A549 (cell line): ENCODE results near the gene ATAD3A.

ENCODE experiments used
- BHLHE40 ChIP-seq: IDR thresholded peaks from 2 replicates; pipeline ENCODE4 v1.6.1; 2012; ENCODE audit warnings: low read depth, low read length, inconsistent platforms
- CBX8 ChIP-seq: fragments of 200-600 bp; sonication (generic); IDR thresholded peaks from 2 replicates; pipeline ENCODE4 v1.6.1; 2016
- CHD2 ChIP-seq: fragments of 150-350 bp; IDR thresholded peaks from 2 replicates; pipeline ENCODE4 v1.6.1; 2014; ENCODE audit warnings: low read length; ENCODE audit not compliant: partially characterized antibody
- CTCF ChIP-seq: fragments of >200 bp; sonication (Bioruptor Twin); formaldehyde crosslinking; IDR thresholded peaks from 3 replicates; pipeline ENCODE4 v1.5.1; 2016
- HOXA7 ChIP-seq: fragments of 250-450 bp; sonication (Bioruptor Pico); IDR thresholded peaks from 2 replicates; pipeline ENCODE4 v1.5.0; 2020; ENCODE audit warnings: mild to moderate bottlenecking, moderate library complexity
- KDM1A ChIP-seq: fragments of 200-600 bp; sonication (generic); IDR thresholded peaks from 2 replicates; pipeline ENCODE4 v1.6.1; 2016; ENCODE audit warnings: low read depth, mild to moderate bottlenecking
- MAFK ChIP-seq: fragments of 450-650 bp; IDR thresholded peaks from 2 replicates; pipeline ENCODE4 v1.6.1; 2014; ENCODE audit not compliant: partially characterized antibody
- NFE2L2 ChIP-seq: fragments of 150-350 bp; conservative IDR thresholded peaks from 2 replicates; pipeline ENCODE4 v1.6.1; 2014; ENCODE audit warnings: low read length
- POLR2A ChIP-seq: IDR thresholded peaks from 2 replicates; pipeline ENCODE4 v1.6.1; 2012; ENCODE audit warnings: mild to moderate bottlenecking, low read length
- SMC3 ChIP-seq: fragments of >200 bp; sonication (Bioruptor Twin); formaldehyde crosslinking; IDR thresholded peaks from 3 replicates; pipeline ENCODE4 v1.6.1; 2018; ENCODE audit warnings: inconsistent platforms

DNA sequence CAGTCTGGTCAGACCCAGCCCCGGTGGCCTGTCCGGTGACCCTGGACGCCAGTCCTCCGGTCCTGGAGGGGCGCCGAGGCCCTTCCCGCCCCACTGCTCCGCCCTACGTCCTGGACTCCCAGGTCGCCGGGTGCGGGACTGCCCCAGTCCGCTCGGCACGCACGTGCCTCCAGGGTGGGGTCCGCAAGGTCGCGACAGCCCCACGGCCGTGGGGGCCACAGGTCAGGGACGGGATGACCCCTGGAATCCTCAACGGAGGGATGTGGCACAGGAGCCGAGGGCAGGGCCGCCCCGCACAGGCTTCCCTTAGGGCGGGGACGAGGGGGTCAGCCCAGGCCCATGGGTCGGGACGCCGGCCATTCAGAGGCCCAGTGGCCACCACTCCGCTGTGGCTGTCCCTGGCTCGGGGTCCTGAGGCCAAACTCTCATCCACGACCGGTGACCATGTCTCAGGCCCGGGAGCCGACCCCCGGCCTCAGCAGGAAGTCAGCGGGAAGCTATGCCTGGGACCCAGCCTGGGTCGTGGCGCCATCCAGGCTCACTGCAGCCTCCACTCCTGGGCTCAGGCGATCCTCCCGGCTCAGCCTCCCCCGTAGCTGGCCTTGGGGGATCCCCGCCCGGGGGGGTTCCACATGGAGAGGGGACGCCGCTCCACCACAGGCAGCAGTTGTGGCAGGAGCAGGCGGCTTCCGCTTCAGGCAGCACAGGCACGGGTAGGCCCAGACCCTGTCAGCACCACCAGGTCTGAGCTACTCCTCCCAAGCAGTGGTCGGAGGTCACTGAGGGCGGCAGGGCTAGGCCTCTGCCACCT is 29.1 kb downstream of the ATAD3A start:
- TF ChIP-seq CTCF: no peak
- TF ChIP-seq KDM1A: no peak
- TF ChIP-seq CBX8: no peak
- no peak for TF ChIP-seq MAFK
- no peak for TF ChIP-seq POLR2A
- TF ChIP-seq CHD2: no peak
- TF ChIP-seq NFE2L2: no peak
- TF ChIP-seq SMC3: no peak
- no peak for TF ChIP-seq HOXA7 (CRISPR knock-in tag)
- TF ChIP-seq BHLHE40: no peak
